GM19328 (cell line): ENCODE measurements around the gene TUBB.
A peak's percentile ranks its signal among the peaks of the same experiment; 100 is the strongest.

Source experiments
- ATAC-seq: cut with Tn5 transposase; IDR thresholded peaks from one replicate; pipeline ENCODE4 v1.9.1; 2021; ENCODE audit warnings: mild to moderate bottlenecking, moderate library complexity; ENCODE audit not compliant: unreplicated experiment

Gene TUBB

GRCh38 chr6:30719791-30720737 lies at the start of gene TUBB:
Gene TUBB, plus strand, starts transcription at chr6:30720352. Its CDS starts 155 bp downstream, at chr6:30720507.
- ATAC-seq = peak; percentile 40

- ATAC-seq = no peak
These were observed 49.2 kb upstream of the TUBB start for GRCh38 chr6:30670760-30671527.

GRCh38 chr6:30672445-30673253 lies 47.5 kb upstream of the TUBB start, which contains the start of gene DHX16:
Gene DHX16, minus strand, starts transcription at chr6:30673006. Its CDS starts 165 bp downstream, at chr6:30672841.
- peak; percentile 56 for ATAC-seq

GRCh38 chr6:30676660-30677285 lies 43.4 kb upstream of the TUBB start:
- ATAC-seq = no peak

GRCh38 chr6:30678964-30679726 lies 41.0 kb upstream of the TUBB start:
- ATAC-seq = no peak

- no peak for ATAC-seq
These were observed 40.2 kb upstream of the TUBB start for GRCh38 chr6:30679765-30680535.

- ATAC-seq = no peak
These were observed 38.4 kb upstream of the TUBB start for GRCh38 chr6:30681766-30682142.

- ATAC-seq = peak; percentile 41
These were observed 37.7 kb upstream of the TUBB start for GRCh38 chr6:30682143-30683117.

GRCh38 chr6:30683183-30683979 lies 36.8 kb upstream of the TUBB start:
- ATAC-seq = no peak

- no peak for ATAC-seq
These were observed 36.2 kb upstream of the TUBB start for GRCh38 chr6:30683980-30684338.

- ATAC-seq = no peak
These were observed 35.6 kb upstream of the TUBB start for GRCh38 chr6:30684386-30685156.

- ATAC-seq = no peak
These were observed 34.8 kb upstream of the TUBB start for GRCh38 chr6:30685157-30686008.

- ATAC-seq = no peak
These were observed 33.9 kb upstream of the TUBB start, which contains the start of gene PPP1R18 for GRCh38 chr6:30686009-30686907. Gene PPP1R18, minus strand, starts transcription at chr6:30686645. Its CDS starts 627 bp downstream, at chr6:30686018.
